Parathyroid adenoma (tissue), 2 donors: ENCODE data around the gene TAS2R16.

Source experiments
- H2AFZ ChIP-seq: fragments of 300-600 bp; sonication (generic); one replicate; pipeline ENCODE4 v1.7.0; 2017; ENCODE audit warnings: antibody characterized with exemption, mild to moderate bottlenecking
- H3K27ac ChIP-seq: fragments of 300-600 bp; sonication (generic); one replicate; pipeline ENCODE4 v1.7.0; 2017
- H3K27me3 ChIP-seq: fragments of 300-600 bp; sonication (generic); one replicate; pipeline ENCODE4 v1.7.0; 2017; ENCODE audit warnings: low read length; ENCODE audit not compliant: control insufficient read depth, insufficient read depth
- H3K36me3 ChIP-seq: fragments of 300-600 bp; sonication (generic); one replicate; pipeline ENCODE4 v1.7.0; 2017; ENCODE audit warnings: low read length; ENCODE audit not compliant: control insufficient read depth, insufficient read depth
- H3K4me1 ChIP-seq: fragments of 300-600 bp; sonication (generic); one replicate; pipeline ENCODE4 v1.7.0; 2017; ENCODE audit warnings: control low read depth
- H3K4me2 ChIP-seq: fragments of 300-600 bp; sonication (generic); one replicate; pipeline ENCODE4 v1.7.0; 2017; ENCODE audit warnings: low read length
- H3K4me3 ChIP-seq: fragments of 300-600 bp; sonication (generic); one replicate; pipeline ENCODE4 v1.7.0; 2017; ENCODE audit warnings: low read depth, low read length
- H3K79me2 ChIP-seq: fragments of 300-600 bp; sonication (generic); one replicate; pipeline ENCODE4 v1.7.0; 2017; ENCODE audit warnings: control low read depth
- H3K9ac ChIP-seq: fragments of 300-600 bp; sonication (generic); one replicate; pipeline ENCODE4 v1.7.0; 2017; ENCODE audit warnings: mild to moderate bottlenecking
- H3K9me3 ChIP-seq: fragments of 300-600 bp; sonication (generic); one replicate; pipeline ENCODE4 v1.7.0; 2017; ENCODE audit warnings: low read length; ENCODE audit not compliant: control insufficient read depth
- TF ChIP-seq, protein P1 (sequence below): fragments of 300-600 bp; sonication (generic); IDR thresholded peaks from one replicate; pipeline ENCODE4 v1.7.0; 2017; ENCODE audit warnings: antibody characterized with exemption, mild to moderate bottlenecking
- donor health status: primary hyperparathyroidism.

Gene TAS2R16

DNA sequence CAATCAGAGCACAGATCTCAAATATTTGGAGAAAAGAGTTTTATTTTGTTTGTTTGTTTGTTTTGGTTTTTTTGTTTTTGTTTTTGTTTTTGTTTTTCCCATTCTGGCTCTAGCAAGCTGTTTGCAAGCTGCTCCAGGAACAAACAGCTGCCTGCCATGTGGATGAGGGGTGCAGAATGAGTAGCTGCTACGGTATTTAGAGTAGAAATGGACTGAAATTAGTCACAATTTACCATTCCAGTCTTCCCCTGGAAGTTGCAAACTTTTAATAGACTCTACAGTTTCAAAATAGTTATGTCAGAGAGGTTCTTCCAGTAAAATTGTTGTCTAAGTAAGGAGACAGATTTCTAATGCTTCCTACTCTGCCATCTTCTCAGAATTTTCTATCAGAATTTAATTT lies 27.1 kb upstream of the TAS2R16 start:
- H3K9me3 ChIP-seq, result no peaks in the 10 kb centered on the region
- no peak overlapping the region for H3K4me2 ChIP-seq
- no peak overlapping the region for H3K9ac ChIP-seq
- no peak overlapping the region for H3K27ac ChIP-seq
- no peak overlapping the region for H2AFZ ChIP-seq
- H3K36me3 ChIP-seq, result no peaks in the 10 kb centered on the region
- H3K27me3 ChIP-seq, result no peaks in the 10 kb centered on the region
- no peaks in the 10 kb centered on the region for H3K79me2 ChIP-seq
- TF ChIP-seq, protein P1, sequence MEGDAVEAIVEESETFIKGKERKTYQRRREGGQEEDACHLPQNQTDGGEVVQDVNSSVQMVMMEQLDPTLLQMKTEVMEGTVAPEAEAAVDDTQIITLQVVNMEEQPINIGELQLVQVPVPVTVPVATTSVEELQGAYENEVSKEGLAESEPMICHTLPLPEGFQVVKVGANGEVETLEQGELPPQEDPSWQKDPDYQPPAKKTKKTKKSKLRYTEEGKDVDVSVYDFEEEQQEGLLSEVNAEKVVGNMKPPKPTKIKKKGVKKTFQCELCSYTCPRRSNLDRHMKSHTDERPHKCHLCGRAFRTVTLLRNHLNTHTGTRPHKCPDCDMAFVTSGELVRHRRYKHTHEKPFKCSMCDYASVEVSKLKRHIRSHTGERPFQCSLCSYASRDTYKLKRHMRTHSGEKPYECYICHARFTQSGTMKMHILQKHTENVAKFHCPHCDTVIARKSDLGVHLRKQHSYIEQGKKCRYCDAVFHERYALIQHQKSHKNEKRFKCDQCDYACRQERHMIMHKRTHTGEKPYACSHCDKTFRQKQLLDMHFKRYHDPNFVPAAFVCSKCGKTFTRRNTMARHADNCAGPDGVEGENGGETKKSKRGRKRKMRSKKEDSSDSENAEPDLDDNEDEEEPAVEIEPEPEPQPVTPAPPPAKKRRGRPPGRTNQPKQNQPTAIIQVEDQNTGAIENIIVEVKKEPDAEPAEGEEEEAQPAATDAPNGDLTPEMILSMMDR, result no peak
- H3K4me1 ChIP-seq, result no peaks in the 10 kb centered on the region
- no peak overlapping the region for H3K4me3 ChIP-seq

DNA sequence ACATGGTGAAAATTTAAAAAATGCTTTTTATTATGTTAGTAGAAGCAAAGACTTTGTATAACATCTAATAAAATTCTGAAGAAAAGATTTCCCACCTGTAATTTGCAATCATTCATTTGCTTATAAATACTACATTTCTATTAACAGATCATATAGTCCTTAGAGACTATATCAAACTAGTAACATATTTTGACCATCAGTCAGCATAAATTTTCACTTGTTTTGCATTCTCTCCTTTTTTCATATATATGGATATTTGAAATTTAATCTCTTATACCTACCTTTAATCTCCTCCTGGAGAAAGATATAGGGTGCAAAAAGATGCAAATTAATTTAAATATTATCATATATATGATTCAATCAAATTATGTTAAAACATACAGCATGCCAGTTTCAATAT lies 16.9 kb upstream of the TAS2R16 start:
- Histone ChIP-seq H3K4me3 (no peak overlapping the region), H3K27me3 (no peaks in the 10 kb centered on the region), H3K4me1 (no peaks in the 10 kb centered on the region), H3K4me2 (no peak overlapping the region), H3K79me2 (no peaks in the 10 kb centered on the region), H3K27ac (no peak overlapping the region), H3K9me3 (no peaks in the 10 kb centered on the region), H3K9ac (no peak overlapping the region), H2AFZ (no peak overlapping the region), H3K36me3 (no peaks in the 10 kb centered on the region)
- TF ChIP-seq, protein P1, result no peak

DNA sequence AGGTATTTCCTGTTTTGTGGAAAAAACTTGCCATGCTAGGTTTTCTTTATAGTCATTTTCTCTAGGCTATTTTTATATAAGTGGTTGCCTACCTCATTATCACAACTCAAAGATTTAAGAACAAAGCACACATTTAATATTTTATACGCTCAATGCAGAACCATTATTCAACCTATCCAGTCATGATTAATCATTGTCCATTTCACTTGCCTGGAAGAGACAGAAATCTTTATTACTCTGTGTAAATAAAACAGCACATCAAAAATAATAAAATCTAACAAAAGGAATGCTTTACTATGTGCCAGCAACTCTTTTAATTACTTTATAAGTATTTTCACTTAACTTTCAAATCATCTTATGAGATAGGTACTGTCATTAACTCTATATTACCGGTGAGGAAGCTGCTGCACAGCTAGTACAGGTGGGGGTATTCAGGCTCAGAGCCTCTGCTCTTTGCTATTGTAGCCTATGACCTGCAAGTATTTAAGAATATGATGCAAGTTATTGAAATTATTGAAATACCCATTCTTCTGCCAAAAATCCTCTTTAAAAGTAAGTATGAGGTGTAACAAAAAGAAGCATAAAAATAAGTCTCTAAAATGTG lies 16.4 kb upstream of the TAS2R16 start:
- H3K79me2 ChIP-seq, result no peaks in the 10 kb centered on the region
- H3K9me3 ChIP-seq, result no peaks in the 10 kb centered on the region
- TF ChIP-seq, protein P1, result no peak
- H3K36me3 ChIP-seq, result no peaks in the 10 kb centered on the region
- no peak overlapping the region for H3K4me3 ChIP-seq
- H2AFZ ChIP-seq, result no peak overlapping the region
- H3K4me1 ChIP-seq, result no peaks in the 10 kb centered on the region
- no peaks in the 10 kb centered on the region for H3K27me3 ChIP-seq
- H3K4me2 ChIP-seq, result no peak overlapping the region
- no peak overlapping the region for H3K9ac ChIP-seq
- no peak overlapping the region for H3K27ac ChIP-seq

DNA sequence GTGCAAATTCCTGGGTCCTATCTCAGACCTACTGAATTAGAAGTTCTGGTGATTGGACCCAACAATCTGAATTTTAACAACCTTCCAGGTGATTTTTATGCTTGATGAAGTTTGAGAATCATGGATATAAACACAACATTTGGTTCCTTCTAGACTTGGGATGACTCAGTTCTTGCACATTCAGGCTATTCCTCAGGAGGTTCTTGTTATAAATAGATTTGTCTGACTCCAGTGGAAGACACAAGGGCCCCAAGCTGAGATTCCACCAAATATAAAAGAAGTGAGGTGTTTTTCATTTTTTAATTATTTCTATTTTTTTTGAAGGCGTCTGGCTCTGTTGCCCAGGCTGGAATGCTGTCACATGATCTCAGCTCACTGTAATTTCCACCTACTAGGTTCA lies 9.4 kb upstream of the TAS2R16 start:
- no peak overlapping the region for H3K4me3 ChIP-seq
- H3K9me3 ChIP-seq, result no peaks in the 10 kb centered on the region
- no peak overlapping the region for H3K27ac ChIP-seq
- no peaks in the 10 kb centered on the region for H3K79me2 ChIP-seq
- H2AFZ ChIP-seq, result no peak overlapping the region
- no peaks in the 10 kb centered on the region for H3K4me1 ChIP-seq
- no peak overlapping the region for H3K4me2 ChIP-seq
- TF ChIP-seq, protein P1, result no peak
- H3K9ac ChIP-seq, result no peak overlapping the region
- H3K36me3 ChIP-seq, result no peaks in the 10 kb centered on the region
- H3K27me3 ChIP-seq, result no peaks in the 10 kb centered on the region

DNA sequence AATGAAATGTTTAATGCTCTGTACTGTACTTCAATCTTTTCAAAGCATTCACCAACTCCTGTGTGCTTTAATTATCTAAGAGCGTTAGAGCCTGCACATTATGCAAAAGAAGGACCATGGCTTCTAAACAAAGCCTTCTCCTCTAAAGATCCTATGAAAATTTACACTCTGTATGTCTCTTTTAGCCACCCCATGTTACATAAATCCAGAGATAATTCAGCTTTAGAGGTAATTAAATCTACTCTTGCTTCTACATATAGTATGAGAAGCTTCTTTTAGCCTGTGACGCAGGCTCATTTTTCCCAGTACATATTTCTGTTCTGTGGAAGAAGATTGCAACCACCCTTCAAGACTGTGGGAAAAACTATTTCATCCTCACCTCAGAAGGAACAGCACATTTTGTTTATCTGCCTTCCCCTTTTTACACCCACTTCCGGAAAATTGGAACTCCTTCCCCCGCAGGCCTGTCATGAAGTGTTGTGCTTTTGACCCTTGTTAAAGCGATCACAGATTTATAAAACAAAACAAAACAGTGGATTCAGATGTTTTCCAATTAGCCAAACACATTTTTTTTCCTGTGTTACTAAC lies 8.1 kb upstream of the TAS2R16 start:
- no peak overlapping the region for H3K9ac ChIP-seq

More for the DNA sequence above, 8.1 kb upstream of the TAS2R16 start:
- Histone ChIP-seq H3K79me2 (no peaks in the 10 kb centered on the region), H3K27ac (no peak overlapping the region), H3K4me1 (no peaks in the 10 kb centered on the region), H3K9me3 (no peaks in the 10 kb centered on the region), H3K4me2 (no peak overlapping the region), H2AFZ (no peak overlapping the region), H3K27me3 (no peaks in the 10 kb centered on the region), H3K36me3 (no peaks in the 10 kb centered on the region), H3K4me3 (no peak overlapping the region)
- TF ChIP-seq, protein P1, result no peak
